Activated CD4-positive, alpha-beta T cell treated with anti-CD3 and anti-CD28 coated beads for 48 hours (primary cell): ENCODE results near the gene COMMD1.
A peak's percentile ranks its signal among the peaks of the same experiment; 100 is the strongest.
"Not testable (repeated sequence)": the region's sequence is repeated elsewhere in the genome, so short reads cannot be mapped to it uniquely, and the experiment has no call there.

ENCODE experiments used
- DNase-seq: peaks from one replicate; pipeline ENCODE4 v3.0.0-alpha.2; 2020

Gene COMMD1

GRCh38 chr2:61905372-61906185 lies at the start of gene COMMD1:
Gene COMMD1 (plus strand): TSS chr2:61905674. CDS start chr2:61905679, 5 bp downstream.
- DNase-seq, result peak; percentile 90

GRCh38 chr2:61857224-61857623 lies 48.2 kb upstream of the COMMD1 start:
- DNase-seq, result no peak

GRCh38 chr2:61862085-61862484 lies 43.4 kb upstream of the COMMD1 start:
- DNase-seq, result no peak

- DNase-seq, result not testable (repeated sequence)
These were observed 38.9 kb upstream of the COMMD1 start for GRCh38 chr2:61866482-61867089.

GRCh38 chr2:61876400-61876799 lies 29.1 kb upstream of the COMMD1 start:
- no peak for DNase-seq

- no peak for DNase-seq
These were observed 27.8 kb upstream of the COMMD1 start for GRCh38 chr2:61877571-61878245.

GRCh38 chr2:61878761-61879160 lies 26.7 kb upstream of the COMMD1 start:
- no peak for DNase-seq

- DNase-seq, result not testable (repeated sequence)
These were observed 26.1 kb upstream of the COMMD1 start for GRCh38 chr2:61879351-61879750.

GRCh38 chr2:61882850-61883249 lies 22.6 kb upstream of the COMMD1 start:
- no peak for DNase-seq

- DNase-seq, result peak; percentile 19
These were observed 19.4 kb upstream of the COMMD1 start for GRCh38 chr2:61885896-61886603.

GRCh38 chr2:61887717-61888266 lies 17.7 kb upstream of the COMMD1 start:
- DNase-seq, result peak; percentile 44

- DNase-seq, result peak; percentile 92
These were observed 17.0 kb upstream of the COMMD1 start, which contains the start of gene CCT4 for GRCh38 chr2:61888267-61889055. Gene CCT4 (minus strand): TSS chr2:61888656. CDS start chr2:61888507, 149 bp downstream.

GRCh38 chr2:61898810-61899209 lies 6.7 kb upstream of the COMMD1 start:
- DNase-seq, result no peak

GRCh38 chr2:61900281-61900680 lies 5.2 kb upstream of the COMMD1 start:
- no peak for DNase-seq

- no peak for DNase-seq
These were observed 654 bp downstream of the COMMD1 start for GRCh38 chr2:61906186-61906470.

- DNase-seq, result no peak
These were observed 3.6 kb downstream of the COMMD1 start for GRCh38 chr2:61909116-61909515.

- DNase-seq, result no peak
These were observed 5.1 kb downstream of the COMMD1 start for GRCh38 chr2:61910603-61911002.

GRCh38 chr2:61911510-61911909 lies 6.0 kb downstream of the COMMD1 start:
- DNase-seq, result no peak

GRCh38 chr2:61914794-61915193 lies 9.3 kb downstream of the COMMD1 start:
- not testable (repeated sequence) for DNase-seq

- no peak for DNase-seq
These were observed 15.1 kb downstream of the COMMD1 start for GRCh38 chr2:61920548-61920947.

GRCh38 chr2:61922714-61923113 lies 17.2 kb downstream of the COMMD1 start:
- no peak for DNase-seq
